Activated CD4-positive, alpha-beta T cell treated with anti-CD3 and anti-CD28 coated beads, Interleukin-2, amount 50 U/mL, for 24 hours (primary cell): ENCODE data around the gene PNMT.

Source experiments
- DNase-seq, 2 donors: peaks; one replicate each; pipeline ENCODE4 v3.0.0-alpha.2; 2020; ENCODE audit warnings: low read depth in 1 of 2, low spot score in 1 of 2

PNMT gene

GRCh38 chr17:39652587-39653315 is 15.5 kb upstream of the PNMT start:
- DNase-seq = no peak

DNA sequence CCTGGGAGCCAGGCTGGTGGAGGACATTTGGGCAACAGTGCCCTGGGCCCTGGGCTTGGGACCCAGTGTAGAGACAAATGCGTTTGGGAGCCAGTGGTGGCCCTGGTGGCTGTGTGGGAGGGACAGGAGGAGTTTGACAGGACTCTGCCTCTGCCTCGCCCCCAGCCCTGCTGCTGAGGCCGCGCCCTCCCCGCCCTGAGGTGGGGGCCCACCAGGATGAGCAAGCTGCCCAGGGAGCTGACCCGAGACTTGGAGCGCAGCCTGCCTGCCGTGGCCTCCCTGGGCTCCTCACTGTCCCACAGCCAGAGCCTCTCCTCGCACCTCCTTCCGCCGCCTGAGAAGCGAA is 15.0 kb upstream of the PNMT start:
- no peak for DNase-seq

DNA sequence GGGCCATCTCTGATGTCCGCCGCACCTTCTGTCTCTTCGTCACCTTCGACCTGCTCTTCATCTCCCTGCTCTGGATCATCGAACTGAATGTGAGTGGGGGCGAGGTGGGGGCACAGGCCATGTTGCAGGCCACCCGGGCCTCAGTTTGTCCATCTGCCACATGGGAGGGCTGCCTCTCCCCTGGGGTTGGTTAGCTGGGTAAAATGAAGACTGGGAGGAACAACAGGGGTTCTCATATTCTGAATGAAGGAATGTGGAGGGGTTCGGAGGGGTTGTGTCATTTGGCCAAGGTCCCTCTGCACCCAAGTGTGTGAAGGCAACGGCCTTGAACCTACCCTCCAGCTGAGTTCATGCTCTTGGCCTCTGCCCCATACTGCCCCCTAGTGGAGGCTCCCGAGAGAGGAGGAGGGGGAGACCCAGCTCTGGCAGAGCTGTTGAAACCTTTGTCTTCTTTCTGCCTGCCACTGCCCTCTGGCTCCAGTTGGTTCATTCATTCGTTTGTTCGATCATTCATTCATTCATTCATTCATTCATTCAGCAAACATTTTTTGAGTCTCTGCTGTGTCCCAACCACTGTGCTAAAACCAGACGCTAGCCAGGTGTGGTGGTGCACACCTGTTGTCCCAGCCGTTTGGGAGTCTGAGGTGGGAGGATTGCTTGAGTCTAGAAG is 14.5 kb upstream of the PNMT start:
- DNase-seq = peak; percentile 68 to 75

- DNase-seq = no peak
These were observed 13.1 kb upstream of the PNMT start for GRCh38 chr17:39655105-39655504.

GRCh38 chr17:39658346-39658745 is 9.9 kb upstream of the PNMT start:
- DNase-seq = no peak

DNA sequence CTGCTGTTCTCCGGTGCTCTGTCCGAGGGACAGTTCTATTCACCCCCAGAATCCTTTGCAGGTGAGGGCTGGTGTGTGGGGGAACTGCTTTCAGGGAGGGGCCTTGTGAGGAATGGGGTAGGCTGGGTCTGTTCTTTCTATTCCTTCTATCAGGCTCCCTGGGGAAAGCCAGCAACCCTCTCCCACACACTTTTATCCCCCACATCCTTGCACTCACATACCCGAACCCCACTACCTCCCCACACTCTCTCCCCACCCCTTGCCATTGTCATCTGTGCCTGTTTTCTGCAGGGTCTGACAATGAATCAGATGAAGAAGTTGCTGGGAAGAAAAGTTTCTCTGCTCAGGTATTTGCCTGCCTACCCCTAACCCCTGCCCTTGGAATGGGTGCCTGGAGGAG is 9.5 kb upstream of the PNMT start:
- no peak for DNase-seq

- DNase-seq = no peak
These were observed 8.8 kb upstream of the PNMT start for GRCh38 chr17:39659279-39660010.

GRCh38 chr17:39660011-39660360 is 8.3 kb upstream of the PNMT start:
- no peak for DNase-seq

GRCh38 chr17:39660397-39661385 is 7.6 kb upstream of the PNMT start:
- DNase-seq = no peak

DNA sequence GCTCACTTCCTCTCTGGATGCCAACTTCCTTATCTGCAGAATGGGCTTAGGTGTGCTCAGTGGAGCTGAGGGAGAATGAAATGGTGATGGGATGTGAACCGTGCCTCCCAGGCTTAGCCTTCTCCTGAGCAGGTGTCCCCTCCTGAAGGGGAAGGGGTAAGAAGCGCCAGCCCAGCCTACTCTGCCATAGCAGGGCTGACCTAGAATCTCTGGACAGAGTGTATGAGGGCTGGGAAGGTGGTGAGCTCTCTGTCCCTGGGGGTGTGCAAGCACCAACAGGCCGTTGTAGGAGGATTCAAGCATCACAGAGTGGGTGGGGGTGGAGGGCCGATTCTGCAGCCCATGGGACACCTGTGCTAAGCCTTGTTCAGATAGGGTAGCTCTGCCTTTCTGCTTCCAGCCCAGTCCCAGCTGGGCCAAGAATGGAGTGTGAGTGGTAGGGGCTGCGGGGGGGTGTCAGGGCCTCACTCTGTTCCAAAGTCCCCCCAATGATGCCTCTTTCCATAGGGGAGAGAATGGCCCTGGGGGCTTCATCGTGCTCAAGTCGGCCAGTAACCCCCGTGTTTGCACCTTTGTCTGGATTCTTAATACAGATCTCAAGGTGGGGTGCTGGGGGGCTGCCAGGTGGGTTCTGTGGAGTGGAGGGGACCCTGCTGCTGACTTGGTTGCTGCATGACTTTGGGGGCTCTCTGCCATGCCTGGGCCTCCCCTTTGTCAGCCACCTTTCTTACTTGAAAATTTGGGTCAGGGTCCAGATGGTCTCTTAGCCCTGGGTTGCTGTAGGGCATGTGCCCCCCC is 6.3 kb upstream of the PNMT start:
- DNase-seq = no peak

DNA sequence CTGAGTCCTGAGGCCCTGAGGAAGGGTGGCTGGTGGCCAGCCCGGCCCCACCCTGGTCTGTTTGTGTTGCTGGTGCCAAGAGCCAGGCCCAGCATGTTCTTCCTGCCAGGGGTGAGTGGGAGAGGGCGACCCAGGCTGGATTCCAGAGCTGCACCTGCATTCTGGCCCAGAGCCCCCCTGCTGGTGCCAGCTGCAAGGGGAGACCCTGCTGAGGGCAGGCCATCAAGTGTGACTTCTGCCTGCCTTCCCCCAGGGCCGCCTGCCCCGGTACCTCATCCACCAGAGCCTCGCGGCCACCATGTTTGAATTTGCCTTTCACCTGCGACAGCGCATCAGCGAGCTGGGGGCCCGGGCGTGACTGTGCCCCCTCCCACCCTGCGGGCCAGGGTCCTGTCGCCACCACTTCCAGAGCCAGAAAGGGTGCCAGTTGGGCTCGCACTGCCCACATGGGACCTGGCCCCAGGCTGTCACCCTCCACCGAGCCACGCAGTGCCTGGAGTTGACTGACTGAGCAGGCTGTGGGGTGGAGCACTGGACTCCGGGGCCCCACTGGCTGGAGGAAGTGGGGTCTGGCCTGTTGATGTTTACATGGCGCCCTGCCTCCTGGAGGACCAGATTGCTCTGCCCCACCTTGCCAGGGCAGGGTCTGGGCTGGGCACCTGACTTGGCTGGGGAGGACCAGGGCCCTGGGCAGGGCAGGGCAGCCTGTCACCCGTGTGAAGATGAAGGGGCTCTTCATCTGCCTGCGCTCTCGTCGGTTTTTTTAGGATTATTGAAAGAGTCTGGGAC is 5.5 kb upstream of the PNMT start:
- no peak for DNase-seq

DNA sequence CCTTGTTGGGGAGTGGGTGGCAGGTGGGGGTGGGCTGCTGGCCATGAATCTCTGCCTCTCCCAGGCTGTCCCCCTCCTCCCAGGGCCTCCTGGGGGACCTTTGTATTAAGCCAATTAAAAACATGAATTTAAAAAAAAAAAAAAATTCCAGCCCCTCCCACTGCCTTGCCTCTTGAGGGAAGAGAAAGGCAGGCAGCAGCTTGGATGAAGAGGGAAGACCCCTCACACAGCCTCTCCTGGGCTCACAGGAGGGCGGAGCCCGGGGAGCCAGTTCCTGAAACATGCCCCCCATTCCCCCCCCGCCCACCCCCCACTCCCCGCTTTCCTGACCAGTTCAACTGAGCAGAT is 4.9 kb upstream of the PNMT start:
- DNase-seq = no peak

GRCh38 chr17:39663688-39664580 is 4.3 kb upstream of the PNMT start:
- DNase-seq = no peak

DNA sequence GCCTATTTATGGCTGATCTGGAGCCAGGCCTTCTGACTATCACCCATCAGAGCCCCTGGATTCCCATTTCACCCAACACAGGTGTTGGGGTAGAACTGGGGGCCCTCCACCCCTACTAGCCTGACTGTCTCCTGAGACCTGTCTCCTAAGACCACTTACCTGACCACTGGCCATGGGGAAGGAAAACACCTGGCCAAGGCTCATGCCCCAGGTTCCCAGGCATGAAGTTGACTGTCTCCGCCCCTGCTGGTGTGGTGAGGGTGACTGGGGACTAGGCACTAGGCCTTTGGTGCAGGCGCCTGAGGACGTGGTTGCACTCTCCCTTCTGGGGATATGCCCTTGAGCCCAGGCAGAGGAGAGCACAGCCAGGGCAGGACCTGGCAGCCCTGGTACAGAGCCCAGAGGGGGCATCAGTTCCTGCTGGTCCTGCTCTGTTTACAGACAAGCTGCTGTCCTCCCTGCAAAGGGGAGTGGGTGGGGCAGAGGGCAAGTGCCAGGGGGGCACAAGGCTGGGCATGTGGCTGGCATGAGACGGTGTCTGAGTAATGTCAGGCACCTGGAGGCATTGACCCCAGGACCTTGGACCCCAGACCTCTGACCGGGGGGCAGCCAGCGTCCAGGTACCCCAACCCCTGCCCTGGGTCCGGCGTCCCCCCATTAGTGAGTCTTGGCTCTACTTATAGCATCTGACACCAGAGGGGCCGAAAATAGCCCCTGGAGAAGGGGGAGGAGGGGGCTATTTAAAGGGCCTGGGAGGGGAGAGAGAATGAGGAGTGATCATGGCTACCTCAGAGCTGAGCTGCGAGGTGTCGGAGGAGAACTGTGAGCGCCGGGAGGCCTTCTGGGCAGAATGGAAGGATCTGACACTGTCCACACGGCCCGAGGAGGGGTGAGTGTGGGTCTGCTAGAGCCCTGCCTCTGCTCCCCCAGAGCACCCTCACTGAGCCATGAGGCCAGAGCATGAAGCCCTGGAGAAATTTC is 3.4 kb upstream of the PNMT start, which contains the start of gene TCAP:
TCAP (plus strand) TSS at position 769 of the 981 bp plus-strand sequence; CDS start at position 780, 11 bp downstream.
- DNase-seq = no peak

GRCh38 chr17:39665642-39666224 is 2.5 kb upstream of the PNMT start:
- no peak for DNase-seq

DNA sequence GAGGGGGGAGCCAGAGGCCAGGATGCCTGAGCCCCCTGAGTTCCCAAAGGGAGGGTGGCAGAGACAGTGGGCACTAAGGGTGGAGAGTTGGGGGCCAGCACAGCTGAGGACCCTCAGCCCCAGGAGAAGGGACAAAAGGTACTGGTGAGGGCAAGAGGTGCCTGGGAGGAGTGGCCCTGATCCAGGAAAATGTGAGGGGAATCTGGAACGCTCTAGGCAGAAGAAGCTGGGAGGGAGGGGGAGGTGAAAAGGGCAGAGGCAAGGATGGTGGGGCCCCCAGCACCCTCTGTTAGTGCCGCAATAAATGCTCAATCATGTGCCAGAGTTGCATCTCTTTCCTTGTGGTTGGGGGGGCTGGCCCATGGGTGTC is 2.0 kb upstream of the PNMT start:
- no peak for DNase-seq

DNA sequence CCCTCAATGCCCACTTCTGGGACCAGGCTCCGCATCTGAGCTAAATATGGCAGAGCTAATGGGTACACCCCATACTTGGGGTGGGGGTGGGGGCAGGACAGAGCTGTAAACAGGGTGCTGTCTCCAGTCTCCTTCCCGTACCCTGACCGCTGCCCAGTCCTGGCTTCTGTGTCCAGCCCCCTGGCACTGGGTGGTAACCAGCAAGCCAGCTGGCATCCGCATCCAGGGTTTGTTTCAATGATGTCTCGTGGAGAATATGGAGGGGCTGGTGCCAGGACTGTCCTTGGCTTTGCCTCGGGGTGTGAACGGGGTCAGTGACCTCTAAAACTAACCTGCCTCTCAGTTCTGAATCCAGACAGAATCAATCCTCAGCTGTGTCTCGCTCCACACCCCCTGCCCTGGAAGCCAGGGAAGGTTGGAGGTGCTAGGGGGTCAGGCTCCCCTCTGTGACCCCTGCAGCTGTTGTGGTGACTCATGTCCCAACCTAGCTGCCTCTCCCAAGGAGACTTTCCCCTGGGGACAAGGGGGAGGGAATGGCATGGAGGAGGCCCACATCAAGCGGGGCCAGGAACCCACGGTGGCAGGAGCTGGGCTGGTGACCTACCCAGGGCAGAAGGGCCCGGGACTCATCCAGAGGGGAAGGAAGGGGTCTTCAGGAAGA is 1.5 kb upstream of the PNMT start:
- no peak for DNase-seq
